HL-60 (cell line): ENCODE data around the gene VIPR2.

Source experiments
- DNase-seq, 2 experiments: peaks; one replicate each; pipeline ENCODE4 v3.0.0-alpha.2; 2010 to 2020; ENCODE audit warnings: low read depth in 1 of 2, low spot score in 1 of 2
- H3K27ac ChIP-seq: fragments of 250-450 bp; sonication (Bioruptor Pico); replicated peaks from 2 replicates; pipeline ENCODE4 v1.5.1; 2020; ENCODE audit warnings: mild to moderate bottlenecking, moderate library complexity
- H3K27me3 ChIP-seq: fragments of 250-450 bp; sonication (Bioruptor Pico); 2 replicates; pipeline ENCODE4 v1.5.1; 2021; ENCODE audit warnings: mild to moderate bottlenecking, moderate library complexity; ENCODE audit not compliant: insufficient read depth, poor library complexity, severe bottlenecking
- H3K4me3 ChIP-seq: replicated peaks from 2 replicates; pipeline ENCODE4 v1.5.1; 2011; ENCODE audit warnings: mild to moderate bottlenecking, control low read depth, low read length; ENCODE audit not compliant: insufficient read depth
- CTCF ChIP-seq: IDR thresholded peaks from one replicate; pipeline ENCODE4 v1.5.1; 2011; ENCODE audit warnings: low read length, control low read depth, inconsistent platforms; ENCODE audit not compliant: insufficient read depth
- GABPA ChIP-seq: IDR thresholded peaks from 2 replicates; pipeline ENCODE4 v1.6.1; 2012; ENCODE audit warnings: low read depth
- POLR2AphosphoS5 ChIP-seq: IDR thresholded peaks from 2 replicates; pipeline ENCODE4 v1.6.1; 2012; ENCODE audit warnings: low read depth
- REST ChIP-seq: IDR thresholded peaks from 2 replicates; pipeline ENCODE4 v1.6.1; 2012; ENCODE audit warnings: low read depth; ENCODE audit not compliant: insufficient replicate concordance
- SPI1 ChIP-seq: IDR thresholded peaks from 2 replicates; pipeline ENCODE4 v1.6.1; 2012; ENCODE audit warnings: low read depth, mild to moderate bottlenecking, borderline replicate concordance

The VIPR2 gene

GRCh38 chr7:159016591-159016990, 128.1 kb downstream of the VIPR2 start:
- no peak for DNase-seq
- no peak overlapping the region for H3K4me3 ChIP-seq
- H3K27me3 ChIP-seq = no peaks in the 10 kb centered on the region
- no peak overlapping the region for H3K27ac ChIP-seq
- TF ChIP-seq POLR2AphosphoS5 (no peak), CTCF (no peak)

GRCh38 chr7:159015454-159016410, 128.9 kb downstream of the VIPR2 start:
- H3K27ac ChIP-seq = no peak overlapping the region
- TF ChIP-seq GABPA (no peak), REST (no peak), CTCF (no peak), POLR2AphosphoS5 (no peak), SPI1 (no peak)
- no peak overlapping the region for H3K4me3 ChIP-seq
- no peaks in the 10 kb centered on the region for H3K27me3 ChIP-seq
- no peak for DNase-seq

GRCh38 chr7:159015081-159015453, 129.6 kb downstream of the VIPR2 start:
- Histone ChIP-seq H3K27me3 (no peaks in the 10 kb centered on the region), H3K27ac (no peak overlapping the region), H3K4me3 (no peak overlapping the region)
- TF ChIP-seq CTCF = no peak
- TF ChIP-seq POLR2AphosphoS5 = no peak
- TF ChIP-seq SPI1 = no peak
- TF ChIP-seq REST = no peak
- no peak for TF ChIP-seq GABPA
- DNase-seq = no peak
